HG02973 (cell line): ENCODE measurements around the gene RTN4R.
"Not testable (repeated sequence)": the region's sequence is repeated elsewhere in the genome, so short reads cannot be mapped to it uniquely, and the experiment has no call there.

Experiments
- ATAC-seq: cut with Tn5 transposase; IDR thresholded peaks from one replicate; pipeline ENCODE4 v1.9.1; 2021; ENCODE audit warnings: moderate library complexity; ENCODE audit not compliant: unreplicated experiment

The RTN4R gene

GRCh38 chr22:20305894-20306645 lies 38.0 kb upstream of the RTN4R start:
- no peak for ATAC-seq

GRCh38 chr22:20305230-20305893 lies 37.2 kb upstream of the RTN4R start:
- ATAC-seq: not testable (repeated sequence)

- ATAC-seq: no peak
Measured at GRCh38 chr22:20304646-20305045, 36.5 kb upstream of the RTN4R start.

GRCh38 chr22:20303229-20303534 lies 35.1 kb upstream of the RTN4R start:
- ATAC-seq: not testable (repeated sequence)

- ATAC-seq: no peak
Measured at GRCh38 chr22:20302438-20303228, 34.5 kb upstream of the RTN4R start.

- no peak for ATAC-seq
Measured at GRCh38 chr22:20299746-20300136, 31.6 kb upstream of the RTN4R start.

GRCh38 chr22:20298803-20299745 lies 31.0 kb upstream of the RTN4R start:
- no peak for ATAC-seq

- ATAC-seq: no peak
Measured at GRCh38 chr22:20298110-20298802, 30.1 kb upstream of the RTN4R start.

GRCh38 chr22:20297414-20298109 lies 29.4 kb upstream of the RTN4R start:
- no peak for ATAC-seq

GRCh38 chr22:20296598-20296997 lies 28.5 kb upstream of the RTN4R start:
- no peak for ATAC-seq

- ATAC-seq: no peak
Measured at GRCh38 chr22:20295262-20296064, 27.3 kb upstream of the RTN4R start.

- ATAC-seq: no peak
Measured at GRCh38 chr22:20292673-20293232, 24.6 kb upstream of the RTN4R start.

GRCh38 chr22:20292108-20292507 lies 24.0 kb upstream of the RTN4R start:
- no peak for ATAC-seq

GRCh38 chr22:20291604-20292063 lies 23.5 kb upstream of the RTN4R start:
- no peak for ATAC-seq

- no peak for ATAC-seq
Measured at GRCh38 chr22:20291249-20291586, 23.1 kb upstream of the RTN4R start.

- ATAC-seq: no peak
Measured at GRCh38 chr22:20290578-20291248, 22.6 kb upstream of the RTN4R start.

- ATAC-seq: no peak
Measured at GRCh38 chr22:20290045-20290392, 21.9 kb upstream of the RTN4R start.
